Esophagus mucosa (tissue), 1 donor: Measurements from ENCODE around the gene EMB. TPM values are rescaled to one million over a fixed set of nuclear protein-coding genes. Genes with fewer than 3 reads are reported as not detected.
"Not testable (repeated sequence)": the region's sequence is repeated elsewhere in the genome, so short reads cannot be mapped to it uniquely, and the experiment has no call there.

ENCODE experiments used
- ATAC-seq: fragments of 200-7000 bp; cut with Tn5 transposase; one replicate; pipeline ENCODE4 v1.9.1; 2020
- total RNA-seq: library from RNA; stranded (reverse); gene quantifications from one replicate; pipeline ENCODE4 v1.2.4, GENCODE V29; 2023
- donor health status: DM: yes; HTN: yes; CAD: no.

The EMB gene
- total RNA-seq, 1 donor from 2014 or later = 5.7 TPM

DNA sequence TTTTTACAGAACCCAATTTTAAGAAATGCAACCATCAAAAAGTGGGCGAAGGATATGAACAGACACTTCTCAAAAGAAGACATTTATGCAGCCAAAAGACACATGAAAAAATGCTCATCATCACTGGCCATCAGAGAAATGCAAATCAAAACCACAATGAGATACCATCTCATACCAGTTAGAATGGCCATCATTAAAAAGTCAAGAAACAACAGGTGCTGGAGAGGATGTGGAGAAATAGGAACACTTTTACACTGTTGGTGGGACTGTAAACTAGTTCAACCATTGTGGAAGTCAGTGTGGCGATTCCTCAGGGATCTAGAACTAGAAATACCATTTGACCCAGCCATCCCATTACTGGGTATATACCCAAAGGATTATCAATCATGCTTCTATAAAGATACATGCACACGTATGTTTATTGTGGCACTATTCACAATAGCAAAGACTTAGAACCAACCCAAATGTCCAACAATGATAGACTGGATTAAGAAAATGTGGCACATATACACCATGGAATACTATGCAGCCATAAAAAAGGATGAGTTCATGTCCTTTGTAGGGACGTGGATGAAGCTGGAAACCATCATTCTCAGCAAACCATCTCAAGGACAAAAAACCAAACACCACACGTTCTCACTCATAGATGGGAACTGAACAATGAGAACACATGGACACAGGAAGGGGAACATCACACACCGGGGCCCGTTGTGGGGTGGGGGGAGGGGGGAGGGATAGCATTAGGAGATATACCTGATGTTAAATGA lies 19.7 kb downstream of the EMB start:
- not testable (repeated sequence) for ATAC-seq

GRCh38 chr5:50420343-50420935 lies 20.6 kb downstream of the EMB start:
- no peak for ATAC-seq

- ATAC-seq = not testable (repeated sequence)
Observed at GRCh38 chr5:50419656-50420055, 21.4 kb downstream of the EMB start.

DNA sequence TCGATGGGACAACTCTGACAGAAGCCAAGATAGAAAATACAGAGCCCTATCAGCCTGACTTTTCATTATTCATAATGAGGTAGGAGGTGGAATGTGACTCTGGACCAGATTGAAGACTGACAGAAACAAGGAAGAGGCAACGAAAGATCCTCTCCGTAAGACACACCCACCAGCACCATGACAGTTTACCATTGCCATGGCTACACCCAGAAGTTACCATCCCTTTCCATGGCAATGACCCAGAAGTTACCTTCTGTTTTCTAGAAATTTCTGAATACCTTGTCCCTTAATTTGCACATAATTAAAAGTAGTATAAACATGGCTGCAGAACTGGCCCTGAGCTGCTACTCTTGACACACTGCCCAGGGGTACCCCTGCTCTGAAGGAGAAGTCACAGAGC lies 24.5 kb downstream of the EMB start:
- ATAC-seq = not testable (repeated sequence)

DNA sequence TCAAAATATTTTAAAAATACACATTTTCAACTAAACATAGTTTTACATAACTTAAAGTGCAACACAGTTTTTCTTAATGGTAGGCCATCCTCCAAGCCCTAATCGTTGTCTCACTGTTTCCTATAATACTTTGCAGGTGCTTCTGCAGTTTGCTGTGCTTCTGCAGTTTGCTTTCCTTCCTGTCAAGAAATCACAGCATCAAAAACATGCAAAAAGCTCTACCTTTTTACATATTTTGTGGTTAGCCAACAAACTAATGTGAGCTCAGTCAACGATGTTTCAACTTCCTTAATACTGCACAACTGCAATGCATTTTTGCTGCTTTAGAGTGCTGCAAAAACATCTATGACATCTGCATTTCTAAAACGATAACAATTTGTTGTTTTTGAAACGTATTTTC lies 25.2 kb downstream of the EMB start:
- ATAC-seq = peak; percentile 25

- not testable (repeated sequence) for ATAC-seq
Observed at GRCh38 chr5:50410932-50411331, 30.2 kb downstream of the EMB start.

DNA sequence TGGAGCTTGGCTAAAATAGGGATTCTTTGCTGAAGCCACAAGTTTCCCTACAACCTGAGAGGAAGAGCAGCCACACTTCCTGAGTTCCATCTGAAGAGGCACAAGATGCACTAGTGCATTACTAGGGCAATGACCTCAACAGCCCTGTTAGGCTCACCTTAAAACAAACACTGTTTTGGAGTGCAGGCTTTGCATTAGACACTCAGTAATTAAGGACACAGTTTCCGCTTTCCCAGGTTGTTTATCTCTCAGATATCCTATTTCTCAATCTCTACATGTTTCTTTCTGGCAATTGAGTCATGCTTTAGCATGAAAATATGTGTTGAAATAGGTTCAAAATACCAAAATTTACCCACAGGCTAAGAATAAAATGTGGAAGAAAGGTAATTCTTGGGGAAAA lies 34.2 kb downstream of the EMB start:
- ATAC-seq = no peak

GRCh38 chr5:50401336-50401735 lies 39.8 kb downstream of the EMB start:
- no peak for ATAC-seq

GRCh38 chr5:50393925-50394609 lies 47.0 kb downstream of the EMB start:
- peak; percentile 51 for ATAC-seq

GRCh38 chr5:50392289-50392688 lies 48.8 kb downstream of the EMB start:
- not testable (repeated sequence) for ATAC-seq

DNA sequence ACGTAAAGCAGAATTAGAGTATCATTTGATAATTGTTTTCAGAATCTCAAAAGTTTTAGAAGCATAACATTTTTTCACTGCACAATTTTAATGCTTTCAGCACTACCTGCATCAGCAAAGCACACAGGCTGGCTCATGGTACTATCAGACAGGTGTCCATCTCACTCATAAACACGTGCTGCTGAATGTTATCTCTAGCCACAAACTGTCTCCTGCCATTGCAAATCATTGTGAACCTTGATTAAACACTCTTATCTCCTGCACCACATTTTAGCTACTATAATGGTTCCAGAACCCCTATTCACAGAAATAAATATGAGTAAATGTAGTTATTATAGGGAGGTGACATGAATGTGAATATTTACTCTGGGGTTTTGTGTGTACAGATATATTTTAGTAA lies 56.7 kb downstream of the EMB start:
- not testable (repeated sequence) for ATAC-seq

DNA sequence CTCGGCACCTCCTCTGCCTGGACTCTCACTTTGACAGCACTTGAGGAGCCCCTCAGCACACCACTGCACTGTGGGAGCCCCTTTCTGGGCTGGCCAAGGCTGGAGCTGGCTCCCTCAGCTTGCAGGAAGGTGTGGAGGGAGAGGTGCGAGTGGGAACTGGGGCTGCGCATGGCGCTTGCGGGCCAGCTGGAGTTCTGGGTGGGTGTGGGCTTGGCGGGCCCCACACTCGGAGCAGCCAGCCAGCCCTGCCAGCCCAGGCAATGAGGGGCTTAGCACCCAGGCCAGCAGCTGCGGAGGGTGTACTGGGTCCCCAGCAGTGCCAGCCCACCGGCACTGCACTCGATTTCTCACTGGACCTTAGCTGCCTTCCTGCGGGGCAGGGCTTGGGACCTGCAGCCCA lies 64.4 kb downstream of the EMB start:
- ATAC-seq = not testable (repeated sequence)

DNA sequence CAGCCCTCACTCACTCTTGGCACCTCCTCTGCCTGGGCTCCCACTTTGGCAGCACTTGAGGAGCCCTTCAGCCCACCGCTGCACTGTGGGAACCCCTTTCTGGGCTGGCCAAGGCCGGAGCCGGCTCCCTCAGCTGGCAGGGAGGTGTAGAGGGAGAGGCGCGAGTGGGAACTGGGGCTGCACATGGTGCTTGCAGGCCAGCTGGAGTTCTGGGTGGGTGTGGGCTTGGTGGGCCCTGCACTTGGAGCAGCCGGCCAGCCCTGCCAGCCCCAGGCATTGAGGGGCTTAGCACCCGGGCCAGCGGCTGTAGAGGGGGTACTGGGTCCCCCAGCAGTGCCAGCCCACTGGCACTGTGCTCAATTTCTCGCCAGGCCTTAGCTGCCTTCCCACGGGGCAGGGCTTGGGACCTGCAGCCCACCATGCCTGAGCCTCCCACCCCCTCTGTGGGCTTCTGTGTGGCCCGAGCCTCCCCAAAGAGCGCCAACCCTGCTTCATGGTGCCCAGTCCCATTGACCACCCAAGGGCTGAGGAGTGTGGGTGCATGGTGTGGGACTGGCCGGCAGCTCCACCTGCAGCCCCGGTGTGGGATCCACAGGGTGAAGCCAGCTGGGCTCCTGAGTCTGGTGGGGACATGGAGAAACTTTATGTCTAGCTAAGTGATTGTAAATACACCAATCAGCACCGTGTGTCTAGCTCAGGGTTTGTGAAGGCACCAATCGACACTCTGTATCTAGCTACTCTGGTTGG lies 71.6 kb downstream of the EMB start:
- not testable (repeated sequence) for ATAC-seq

DNA sequence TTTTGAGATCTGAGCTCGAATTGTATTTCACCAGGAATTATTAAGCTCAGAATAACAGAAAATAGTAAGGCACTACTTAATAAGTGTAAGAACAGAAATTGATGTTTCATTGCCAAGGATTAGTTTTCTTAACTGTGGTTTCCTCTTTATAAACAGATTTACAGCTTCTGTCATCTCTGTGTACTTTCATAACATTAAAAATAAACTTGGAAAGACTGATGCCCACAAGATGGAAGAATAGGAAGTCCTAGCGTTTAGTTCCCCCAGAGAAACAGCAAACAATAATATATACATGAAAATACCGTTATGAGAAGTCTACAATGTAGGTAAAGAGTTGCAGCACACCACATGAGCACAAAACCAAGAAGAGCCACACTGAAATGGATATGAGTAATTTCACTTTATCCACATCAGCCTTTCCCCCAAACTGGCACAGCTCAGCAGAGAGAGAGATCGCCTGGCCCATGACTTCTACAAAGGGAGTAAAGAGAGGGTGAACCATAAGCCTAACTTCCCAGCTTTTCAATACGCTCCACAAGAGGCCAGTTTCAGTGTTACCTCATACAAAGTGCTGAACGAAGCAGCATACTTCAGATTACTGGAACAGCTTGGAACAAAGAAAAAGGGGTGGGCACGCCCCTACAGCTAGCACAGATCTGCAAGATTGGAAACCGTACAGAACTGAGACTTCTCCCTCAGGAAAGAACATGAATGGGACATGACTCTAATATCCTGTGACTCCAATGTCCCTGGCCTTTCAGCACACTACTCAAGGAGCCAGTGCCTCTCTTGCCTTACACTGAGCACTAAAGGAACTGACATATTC lies 75.4 kb downstream of the EMB start:
- ATAC-seq = no peak

GRCh38 chr5:50364535-50365309 lies 76.4 kb downstream of the EMB start:
- not testable (repeated sequence) for ATAC-seq

DNA sequence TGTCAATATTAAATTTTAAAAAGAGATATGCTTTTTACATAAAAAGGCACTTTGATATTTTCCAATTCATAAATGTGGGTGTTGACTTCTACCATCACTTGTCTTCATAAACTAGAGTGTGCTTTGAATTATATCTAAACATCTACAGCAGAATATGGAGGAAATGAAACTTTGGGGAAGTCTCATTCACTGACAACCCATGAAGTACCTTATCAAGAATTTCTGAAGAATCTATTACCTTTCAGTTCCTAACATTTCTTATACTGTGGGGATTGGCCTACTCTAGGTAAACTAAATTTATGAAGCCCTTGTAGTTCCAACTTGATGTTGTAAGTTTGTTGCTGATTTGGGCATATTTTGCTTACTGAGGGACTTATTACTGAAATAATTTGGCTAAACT lies 81.9 kb downstream of the EMB start:
- no peak for ATAC-seq

DNA sequence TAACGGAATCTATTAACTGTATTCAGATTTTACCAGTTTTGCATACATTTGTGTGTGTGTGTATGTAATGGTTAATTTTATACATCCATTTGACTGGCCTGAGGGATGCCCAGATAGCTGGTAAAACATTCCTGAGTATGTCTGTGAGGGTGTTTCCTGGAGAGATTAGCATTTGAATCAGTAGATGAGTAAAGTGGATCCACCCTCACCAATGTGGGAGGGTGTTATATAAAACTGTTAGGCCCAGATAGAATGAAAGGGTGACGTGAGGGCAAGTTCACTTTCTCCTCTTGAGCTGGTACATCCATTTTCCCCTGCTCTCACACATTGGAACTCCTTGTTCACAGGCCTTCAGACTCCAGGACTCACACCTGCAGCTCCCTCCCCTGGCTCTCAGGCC lies 88.7 kb downstream of the EMB start:
- no peak for ATAC-seq
